Psoas muscle (tissue), 8 donors: ENCODE data around the gene PDXDC1. TPM values are rescaled to one million over a fixed set of nuclear protein-coding genes. Genes with fewer than 3 reads are reported as not detected.
"Not testable (repeated sequence)": the region's sequence is repeated elsewhere in the genome, so short reads cannot be mapped to it uniquely, and the experiment has no call there.

Experiments
- ATAC-seq, 4 donors: fragments of 200-7000 bp; cut with Tn5 transposase; one replicate each; pipeline ENCODE4 v1.9.1; 2020; ENCODE audit warnings: moderate library complexity in 3 of 4, mild to moderate bottlenecking in 2 of 4
- DNase-seq, 2 donors: peaks; one replicate each; pipeline ENCODE4 v3.0.0-alpha.2; 2020
- H3K27ac ChIP-seq: fragments of 200-600 bp; one replicate; pipeline ENCODE4 v1.8.0; 2022
- H3K27me3 ChIP-seq, 3 donors: fragments of 200-600 bp in 1 of 3; one replicate each; pipeline versions ENCODE4 v1.6.1 to v1.8.0; 2013 to 2022; ENCODE audit warnings: low read length in 2 of 3, mild to moderate bottlenecking in 2 of 3, moderate library complexity in 1 of 3; ENCODE audit not compliant: insufficient read depth in 3 of 3
- H3K36me3 ChIP-seq, 2 donors: fragments of 200-600 bp in 1 of 2; one replicate each; pipeline versions ENCODE4 v1.6.1 to v1.8.0; 2013 to 2022; ENCODE audit warnings: low read depth in 1 of 2, mild to moderate bottlenecking in 1 of 2, moderate library complexity in 1 of 2; ENCODE audit not compliant: insufficient read depth in 1 of 2
- H3K4me1 ChIP-seq: fragments of 200-600 bp; one replicate; pipeline ENCODE4 v1.8.0; 2022
- H3K4me3 ChIP-seq: fragments of 200-600 bp; one replicate; pipeline ENCODE4 v1.8.0; 2022; ENCODE audit warnings: mild to moderate bottlenecking
- H3K9me3 ChIP-seq: fragments of 200-600 bp; one replicate; pipeline ENCODE4 v1.8.0; 2022
- WGBS, 3 donors: extraction: QIAGEN DNeasy Blood & Tissue Kit; methylation state at CpG; one replicate each; pipeline versions ENCODE4 v1.1.6 to v1.1.7; 2013; 5-methylcytosine and 5-hydroxymethylcytosine counted together
- intact Hi-C, 2 donors: fragments of 100-400 bp; cut with DNase I; formaldehyde crosslinking; loops; one replicate each; pipeline versions ENCODE4 v1.11.0 to v1.14.2; 2022
- polyA plus RNA-seq, 3 donors: library from polyadenylated mRNA; stranded (reverse); fragments of 200-250 nt; gene quantifications; one replicate each; pipeline ENCODE4 v1.2.3, GENCODE V29; 2013
- total RNA-seq, 4 donors: library from RNA; stranded (reverse); fragmentation: NEBNext Ultra II Directional in 2 of 4; extraction: Animal tissue kit (Norgen Biotek cat#: 25700) in 2 of 4; gene quantifications; one replicate each; pipeline versions ENCODE4 v1.2.1 to v1.2.4, GENCODE V29; 2021 to 2023
- donor health status: healthy with polysubstance abuse.
- donor health status: DM: no; HTN: no; CAD: no; lungs with moderate emphysema.
- donor health status: Bipolar disorder and iron deficiency.
- donor health status: healthy.
- donor health status: DM: yes; HTN: yes; CAD: no.
- donor health status: DM: no; HTN: no; CAD: no.
- donor health status: DM: no; HTN: no; CAD: no.
- donor health status: DM: yes; HTN: yes; CAD: no.

PDXDC1 gene
- total and polyA plus RNA-seq, 7 donors: 22.1 to 82.5 (median 52.3) TPM

DNA sequence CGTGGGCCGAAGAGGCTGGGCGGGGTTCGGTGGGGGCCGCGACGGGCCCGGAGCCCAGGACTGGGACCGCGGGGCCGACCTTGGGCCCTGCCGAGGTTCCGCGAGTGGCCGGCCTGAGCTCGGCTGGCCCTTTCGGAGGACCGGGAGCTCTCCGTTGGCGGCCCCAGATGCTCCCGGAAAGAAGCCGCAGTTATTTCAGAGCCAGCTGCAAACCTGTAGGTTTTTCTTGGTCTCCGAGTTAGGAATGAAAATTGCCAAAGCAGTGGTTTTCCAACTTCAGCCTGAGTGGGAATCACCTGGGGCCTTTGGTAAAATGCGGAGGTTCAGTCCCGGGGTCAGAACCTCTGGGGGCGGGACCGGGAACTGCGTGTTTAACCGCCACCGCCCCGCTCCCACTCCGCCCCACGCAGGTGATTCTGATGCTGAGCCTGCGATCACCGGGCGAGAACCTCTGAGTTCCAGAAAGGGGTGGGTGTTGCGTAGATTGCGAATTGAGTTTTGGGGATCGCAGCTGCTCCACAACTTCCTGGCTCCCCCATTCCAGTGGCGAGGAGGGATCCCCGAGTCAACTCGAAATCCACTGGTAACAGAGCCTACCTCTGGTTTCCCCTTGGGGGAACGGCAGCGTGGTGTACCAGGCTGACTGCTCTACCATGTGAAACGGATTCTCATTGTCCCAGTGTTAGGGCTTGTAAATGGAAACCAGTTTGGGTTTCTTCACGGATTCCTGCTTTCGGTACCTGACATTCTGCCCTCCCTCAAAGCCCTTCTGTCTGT lies 780 bp downstream of the PDXDC1 start:
- H3K4me1 ChIP-seq, H3K36me3 ChIP-seq, H3K27me3 ChIP-seq, H3K9me3 ChIP-seq, intact Hi-C loops: not testable (repeated sequence)
- peak overlapping the region; percentile 81 for H3K4me3 ChIP-seq
- peak overlapping the region; percentile 83 for H3K27ac ChIP-seq
- WGBS, 3 donors: 5 to 9% (median 5%) methylated on average over 33 to 46 of the region's 47 CpGs
- ATAC-seq: peak; percentile 16 to 48 (median 40)
- peak in 1 of 2 donors; percentile 53 for DNase-seq

GRCh38 chr16:14976971-14977736 lies 2.3 kb downstream of the PDXDC1 start:
- intact Hi-C loops, H3K9me3 ChIP-seq, H3K27me3 ChIP-seq, H3K4me1 ChIP-seq, ATAC-seq, H3K27ac ChIP-seq, H3K4me3 ChIP-seq, H3K36me3 ChIP-seq, DNase-seq: not testable (repeated sequence)
- 66 to 68% (median 66%) methylated on average over 14 of the region's 16 CpGs for WGBS, 3 donors

- ATAC-seq, H3K36me3 ChIP-seq, H3K27me3 ChIP-seq, H3K27ac ChIP-seq, intact Hi-C loops, H3K4me1 ChIP-seq, DNase-seq, H3K9me3 ChIP-seq, H3K4me3 ChIP-seq: not testable (repeated sequence)
- 94 to 95% (median 95%) methylated on average over 8 of the region's 8 CpGs for WGBS, 3 donors
Measured at GRCh38 chr16:14978281-14978680, 3.5 kb downstream of the PDXDC1 start.

DNA sequence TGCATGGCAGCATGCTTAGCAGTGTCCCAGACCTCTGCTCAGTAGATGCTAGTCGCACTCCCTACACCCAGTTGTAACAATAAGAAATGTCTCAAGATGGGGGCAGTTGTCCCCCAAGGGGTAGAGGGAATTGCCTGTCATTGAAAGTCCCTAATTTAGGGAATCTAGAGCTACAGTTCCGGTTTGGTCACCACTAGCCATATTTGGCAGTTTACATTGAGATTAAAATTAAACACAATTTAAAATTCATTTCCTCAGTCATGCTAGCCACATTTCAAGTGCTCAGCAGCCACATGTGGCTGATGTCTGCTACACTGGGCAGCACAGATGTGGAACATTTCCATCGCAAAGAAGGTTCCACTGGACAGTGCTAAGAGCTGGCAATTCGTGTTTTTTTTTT lies 4.1 kb downstream of the PDXDC1 start:
- H3K27me3 ChIP-seq, H3K4me3 ChIP-seq, DNase-seq, H3K4me1 ChIP-seq, H3K27ac ChIP-seq, ATAC-seq, H3K9me3 ChIP-seq, H3K36me3 ChIP-seq, intact Hi-C loops: not testable (repeated sequence)
- 74 to 88% (median 77%) methylated on average over 4 of the region's 4 CpGs for WGBS, 3 donors

GRCh38 chr16:14981234-14981633 lies 6.4 kb downstream of the PDXDC1 start:
- intact Hi-C loops, H3K4me3 ChIP-seq, H3K36me3 ChIP-seq, H3K9me3 ChIP-seq, DNase-seq, H3K27ac ChIP-seq, H3K27me3 ChIP-seq, H3K4me1 ChIP-seq, ATAC-seq: not testable (repeated sequence)
- 73 to 77% (median 76%) methylated on average over 3 of the region's 3 CpGs for WGBS, 3 donors

DNA sequence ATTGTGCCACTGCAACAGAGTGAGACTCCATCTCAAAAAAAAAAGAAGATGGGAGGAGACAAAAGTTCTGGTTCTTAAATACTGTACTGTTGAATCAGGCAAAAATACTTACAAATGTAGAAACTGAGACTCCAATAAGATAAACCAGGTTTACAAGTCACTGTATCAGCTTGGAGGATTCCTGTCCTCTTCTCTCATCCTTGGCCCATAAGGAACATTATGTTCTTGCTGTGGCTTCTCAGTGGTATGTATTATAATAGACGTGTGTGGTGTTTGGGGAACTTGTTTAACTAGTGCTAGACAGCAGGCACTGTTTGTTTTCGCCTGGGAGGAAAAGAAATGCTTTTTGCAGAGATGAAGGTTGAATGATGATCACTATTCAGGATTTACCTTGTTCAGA lies 7.7 kb downstream of the PDXDC1 start:
- peak in 3 of 4 donors; percentile 56 to 63 (median 60) for ATAC-seq
- WGBS, 3 donors: 0 to 36% (median 30%) methylated on average over 1 of the region's 2 CpGs
- DNase-seq, H3K4me3 ChIP-seq, H3K27ac ChIP-seq, H3K27me3 ChIP-seq, intact Hi-C loops, H3K4me1 ChIP-seq, H3K36me3 ChIP-seq, H3K9me3 ChIP-seq: not testable (repeated sequence)

DNA sequence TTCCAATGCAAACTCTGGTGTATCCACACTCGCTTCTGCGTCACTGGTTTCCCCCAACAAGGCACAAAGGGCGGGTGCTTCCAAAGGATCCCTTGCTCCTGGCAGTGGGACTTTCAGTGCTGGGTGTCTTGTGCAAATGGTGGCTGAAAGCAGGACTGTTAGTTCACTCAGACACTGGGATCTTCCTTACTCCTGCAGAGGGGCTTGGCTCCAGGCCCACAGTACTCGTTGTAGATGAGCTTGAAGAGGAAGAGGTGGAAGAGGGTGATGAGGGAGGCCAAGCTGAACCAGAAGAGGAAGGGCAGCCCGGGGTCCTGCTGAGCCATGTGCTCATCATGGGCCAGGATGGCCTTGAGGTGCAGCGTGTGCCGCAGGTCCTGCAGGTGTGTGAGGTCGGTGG lies 13.3 kb downstream of the PDXDC1 start:
- ATAC-seq: not testable (repeated sequence)

DNA sequence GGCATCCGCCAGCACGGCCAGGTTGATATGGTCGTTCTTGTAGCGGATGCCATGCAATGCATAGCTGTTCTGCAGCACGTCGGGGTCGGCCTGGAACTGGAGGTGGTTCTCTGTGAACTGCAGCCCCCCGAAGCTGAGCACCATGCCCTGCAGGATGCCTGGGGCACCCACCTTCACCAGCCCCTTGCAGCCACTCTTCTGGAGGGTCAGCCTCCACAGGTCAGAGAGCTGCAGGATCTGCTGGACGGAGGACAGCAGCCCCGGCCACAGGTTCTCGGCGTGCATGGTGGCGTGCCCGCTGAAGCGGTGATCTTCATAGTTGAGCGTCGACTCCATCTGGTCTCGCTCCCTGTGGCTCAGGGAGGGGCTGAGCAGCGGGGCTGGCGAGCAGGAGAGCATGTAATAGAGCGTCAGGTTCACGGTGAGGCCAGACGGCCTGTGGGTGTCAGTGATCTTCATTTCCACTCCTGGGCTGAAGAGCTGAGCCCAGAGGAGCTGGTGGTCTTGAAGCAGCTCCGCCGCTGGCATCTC lies 13.9 kb downstream of the PDXDC1 start:
- peak; percentile 9 to 18 (median 16) for ATAC-seq
- H3K27me3 ChIP-seq, H3K27ac ChIP-seq, intact Hi-C loops, H3K4me1 ChIP-seq, H3K4me3 ChIP-seq, H3K36me3 ChIP-seq, DNase-seq, H3K9me3 ChIP-seq: not testable (repeated sequence)
- WGBS, 3 donors: 87 to 93% (median 91%) methylated on average over 25 of the region's 25 CpGs

More for the DNA sequence above, 13.3 kb downstream of the PDXDC1 start:
- H3K36me3 ChIP-seq, intact Hi-C loops, H3K9me3 ChIP-seq, DNase-seq, H3K4me3 ChIP-seq, H3K4me1 ChIP-seq, H3K27me3 ChIP-seq, H3K27ac ChIP-seq: not testable (repeated sequence)
- WGBS, 3 donors: 78 to 85% (median 83%) methylated on average over 7 to 8 of the region's 8 CpGs
